NCI-H187 treated with DMSO at 0.1 percent for 48 hours (cell line): ENCODE results near the gene PBLD.

Experiments used
- DNase-seq: peaks from one replicate; lab custom pipeline; 2025; lab: John Stamatoyannopoulos, UW

Gene PBLD

GRCh38 chr10:68332259-68333057 lies at the start of gene PBLD:
PBLD (minus strand) TSS chr10:68332928; CDS start chr10:68306844, 26,084 bp downstream.
- DNase-seq: peak; percentile 25

DNA sequence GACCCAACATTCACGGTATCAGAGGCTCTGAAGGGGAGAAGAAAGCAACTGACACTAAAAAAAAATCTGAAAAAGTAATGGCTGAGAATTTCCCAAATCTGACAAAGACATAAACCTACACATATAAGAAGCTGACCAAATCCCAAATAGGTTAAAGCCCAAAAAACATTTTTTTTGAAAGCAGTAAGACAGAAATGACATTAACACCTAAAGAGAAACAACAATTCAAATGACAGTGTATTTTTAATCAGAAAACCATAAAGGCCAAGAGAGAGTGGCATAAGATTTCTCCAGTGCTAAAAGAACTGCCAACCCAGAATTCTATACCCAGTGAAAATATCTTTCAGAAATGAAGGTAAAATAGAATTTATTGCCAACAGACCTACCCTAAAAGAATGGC lies 38.9 kb upstream of the PBLD start:
- DNase-seq: no peak

GRCh38 chr10:68367121-68367520 lies 34.4 kb upstream of the PBLD start:
- no peak for DNase-seq

- no peak for DNase-seq
These were observed 33.9 kb upstream of the PBLD start for GRCh38 chr10:68366600-68366999.

DNA sequence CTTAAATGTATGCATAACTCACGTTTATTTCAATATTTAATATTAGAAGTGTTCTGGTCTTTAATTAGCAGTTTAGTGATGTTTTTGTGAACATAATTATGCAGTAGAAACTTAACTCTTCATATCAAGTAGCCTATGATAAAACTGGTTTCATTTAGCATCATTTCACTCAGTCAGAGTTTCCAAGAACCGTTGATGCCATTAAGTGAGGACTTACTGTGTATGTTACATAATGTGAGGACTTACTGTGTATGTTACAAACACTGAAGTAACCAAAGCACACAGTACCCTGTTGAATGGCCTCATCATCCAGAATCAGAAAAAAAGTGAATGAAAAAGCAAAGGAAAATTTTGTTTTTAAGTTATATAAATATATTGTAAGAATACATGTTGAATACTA lies 32.9 kb upstream of the PBLD start:
- DNase-seq: no peak

GRCh38 chr10:68364101-68364886 lies 31.6 kb upstream of the PBLD start:
- no peak for DNase-seq

- DNase-seq: no peak
These were observed 29.9 kb upstream of the PBLD start for GRCh38 chr10:68362590-68362989.

DNA sequence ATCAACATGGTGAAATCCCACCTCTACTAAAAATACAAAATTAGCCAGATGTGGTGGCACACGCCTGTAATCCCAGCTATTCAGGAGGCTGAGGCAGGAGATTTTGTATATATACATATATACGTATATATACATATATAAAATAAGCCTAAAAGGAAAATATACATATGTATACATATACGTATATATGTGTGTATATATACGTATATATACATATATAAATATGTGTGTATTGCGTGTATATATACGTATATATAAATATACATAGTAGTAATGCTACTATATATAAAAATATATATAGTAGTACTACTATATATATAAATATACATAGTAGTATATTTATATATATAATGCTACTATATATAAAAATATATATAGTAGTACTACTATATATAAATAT lies 26.5 kb upstream of the PBLD start:
- no peak for DNase-seq

- DNase-seq: no peak
These were observed 20.8 kb upstream of the PBLD start for GRCh38 chr10:68353537-68353936.

- DNase-seq: no peak
These were observed 15.6 kb upstream of the PBLD start for GRCh38 chr10:68348265-68348741.

DNA sequence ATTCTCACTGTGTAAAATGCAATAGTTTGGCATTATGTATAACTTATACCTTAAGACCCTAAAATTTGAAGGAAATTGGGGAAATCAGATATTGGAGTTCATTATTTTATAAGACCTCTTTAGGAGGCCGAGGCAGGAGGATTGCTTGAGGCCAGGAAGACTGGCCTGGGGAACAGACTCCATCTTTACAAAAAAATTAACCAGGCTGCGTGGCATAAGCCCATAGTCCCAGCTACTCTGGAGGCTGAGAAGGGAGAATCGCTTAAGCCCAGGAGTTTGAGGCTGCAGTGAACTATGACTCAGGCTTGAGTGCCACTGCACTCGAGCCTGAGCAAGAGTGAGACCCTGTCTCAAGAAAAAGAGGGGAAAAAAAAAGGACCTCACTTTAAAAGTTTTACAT lies 14.0 kb upstream of the PBLD start:
- DNase-seq: no peak

DNA sequence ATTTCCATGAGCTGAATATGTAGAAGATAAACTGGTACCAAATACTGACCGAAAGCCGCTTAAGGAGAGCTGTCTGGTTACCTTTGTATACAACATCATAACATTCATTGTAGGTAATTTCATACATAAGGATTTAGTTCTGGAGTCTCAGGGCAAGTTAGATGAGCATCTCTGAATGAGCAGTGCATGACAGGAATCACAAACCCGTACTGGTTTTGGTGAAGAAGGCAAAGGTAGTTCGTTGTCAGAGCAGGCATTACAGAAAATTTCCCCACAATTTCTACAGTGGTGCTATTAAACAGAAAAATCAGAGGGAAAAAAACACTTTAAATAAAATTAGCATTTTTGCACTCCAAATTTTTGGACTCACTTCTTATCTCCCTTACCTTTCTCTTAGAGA lies 12.9 kb upstream of the PBLD start:
- DNase-seq: no peak

GRCh38 chr10:68342909-68343516 lies 10.3 kb upstream of the PBLD start:
- DNase-seq: no peak

DNA sequence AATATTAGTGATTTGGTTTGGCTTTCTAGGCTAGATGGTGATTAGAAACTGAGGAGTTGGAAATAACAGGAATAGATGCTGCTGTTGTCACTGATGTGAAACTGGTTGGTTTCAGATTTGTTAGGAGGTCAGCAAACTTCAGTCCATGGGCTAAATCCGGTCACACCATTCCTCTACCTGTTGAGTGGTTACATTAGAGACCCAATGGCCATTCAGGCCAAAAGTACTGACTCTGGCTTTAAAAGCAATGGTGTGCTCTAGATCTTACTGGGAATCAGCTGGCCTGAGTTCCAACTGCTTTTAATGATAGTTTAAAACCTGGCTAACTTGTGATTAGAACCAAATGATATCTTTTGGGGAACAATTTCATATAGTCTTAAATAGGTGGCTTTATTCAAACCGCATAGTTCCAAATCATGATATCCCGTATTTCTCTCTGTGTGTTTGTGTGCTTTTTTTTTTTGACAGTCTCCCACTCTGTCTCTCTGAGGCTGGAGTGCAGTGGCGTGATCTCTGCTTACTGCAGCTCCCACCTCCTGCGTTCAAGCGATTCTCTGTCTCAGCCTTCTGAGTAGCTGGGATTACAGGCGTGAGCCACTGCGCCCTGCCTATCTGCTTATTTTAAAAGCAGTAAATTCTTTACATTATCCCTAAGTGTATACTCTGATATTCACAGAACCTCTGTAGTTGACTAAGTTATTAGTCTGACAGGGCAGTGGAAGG lies 7.8 kb upstream of the PBLD start:
- no peak for DNase-seq

DNA sequence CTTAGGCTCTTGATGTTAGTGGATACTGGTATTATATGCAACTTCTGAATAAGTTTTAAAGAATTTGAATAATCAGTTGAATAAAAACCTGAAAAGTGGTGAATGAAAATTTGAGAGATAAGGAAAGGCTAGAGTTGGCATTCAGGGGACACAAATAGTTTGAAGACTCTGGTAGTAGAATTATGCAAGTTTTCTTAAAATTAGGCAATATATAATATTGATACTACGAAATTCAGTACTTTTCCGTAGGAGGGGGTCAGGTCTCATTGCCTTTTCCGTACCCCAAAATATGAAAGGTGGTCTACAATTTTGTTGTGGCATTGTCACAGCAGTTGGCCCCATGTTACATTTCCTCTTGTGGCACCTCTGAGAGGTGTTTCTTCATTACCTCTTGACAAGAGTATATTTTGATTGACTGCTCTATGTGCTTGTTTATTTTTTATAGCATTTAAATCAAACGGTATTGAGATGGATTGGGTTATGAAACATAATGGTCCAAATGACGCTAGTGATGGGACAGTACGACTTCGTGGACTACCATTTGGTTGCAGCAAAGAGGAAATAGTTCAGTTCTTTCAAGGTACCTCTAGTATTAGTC lies 4.1 kb upstream of the PBLD start:
- no peak for DNase-seq

DNA sequence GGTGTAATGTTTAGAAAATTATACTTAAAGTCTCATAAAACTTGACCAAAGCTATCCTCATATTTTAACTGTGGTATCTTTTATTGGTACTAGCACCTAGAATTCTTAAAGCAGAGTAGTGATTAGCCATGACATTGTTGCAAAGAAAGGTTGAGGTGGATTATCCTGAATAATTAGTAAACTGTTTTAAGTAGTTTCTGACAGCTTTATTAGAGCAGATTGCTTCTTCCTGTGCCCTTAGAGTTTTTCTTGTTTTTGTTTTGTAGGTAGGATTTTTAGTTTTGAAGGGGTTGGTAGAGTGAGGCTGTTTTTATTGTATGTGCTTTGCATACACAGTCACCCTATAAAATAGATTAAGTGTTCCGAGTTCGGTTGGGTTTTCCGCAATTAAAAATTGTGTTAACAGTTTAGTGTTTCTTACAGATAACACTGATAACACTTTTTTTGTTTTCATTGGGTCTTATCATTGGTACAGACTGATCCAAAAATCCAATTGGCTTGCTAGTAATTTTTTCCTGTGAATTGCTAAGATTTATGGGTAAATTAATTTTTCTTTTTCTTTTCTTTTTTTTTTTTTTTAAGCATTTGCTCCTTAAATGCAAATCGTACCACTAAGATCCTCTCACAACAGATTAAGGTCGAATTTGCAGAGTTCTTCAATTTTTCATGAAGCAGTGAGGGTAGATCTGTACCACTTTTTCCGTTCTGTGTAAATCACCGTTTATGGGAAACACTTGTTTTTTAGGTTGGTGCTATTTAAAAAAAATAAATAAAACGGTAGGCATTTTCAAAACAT lies 2.1 kb upstream of the PBLD start:
- DNase-seq: no peak

DNA sequence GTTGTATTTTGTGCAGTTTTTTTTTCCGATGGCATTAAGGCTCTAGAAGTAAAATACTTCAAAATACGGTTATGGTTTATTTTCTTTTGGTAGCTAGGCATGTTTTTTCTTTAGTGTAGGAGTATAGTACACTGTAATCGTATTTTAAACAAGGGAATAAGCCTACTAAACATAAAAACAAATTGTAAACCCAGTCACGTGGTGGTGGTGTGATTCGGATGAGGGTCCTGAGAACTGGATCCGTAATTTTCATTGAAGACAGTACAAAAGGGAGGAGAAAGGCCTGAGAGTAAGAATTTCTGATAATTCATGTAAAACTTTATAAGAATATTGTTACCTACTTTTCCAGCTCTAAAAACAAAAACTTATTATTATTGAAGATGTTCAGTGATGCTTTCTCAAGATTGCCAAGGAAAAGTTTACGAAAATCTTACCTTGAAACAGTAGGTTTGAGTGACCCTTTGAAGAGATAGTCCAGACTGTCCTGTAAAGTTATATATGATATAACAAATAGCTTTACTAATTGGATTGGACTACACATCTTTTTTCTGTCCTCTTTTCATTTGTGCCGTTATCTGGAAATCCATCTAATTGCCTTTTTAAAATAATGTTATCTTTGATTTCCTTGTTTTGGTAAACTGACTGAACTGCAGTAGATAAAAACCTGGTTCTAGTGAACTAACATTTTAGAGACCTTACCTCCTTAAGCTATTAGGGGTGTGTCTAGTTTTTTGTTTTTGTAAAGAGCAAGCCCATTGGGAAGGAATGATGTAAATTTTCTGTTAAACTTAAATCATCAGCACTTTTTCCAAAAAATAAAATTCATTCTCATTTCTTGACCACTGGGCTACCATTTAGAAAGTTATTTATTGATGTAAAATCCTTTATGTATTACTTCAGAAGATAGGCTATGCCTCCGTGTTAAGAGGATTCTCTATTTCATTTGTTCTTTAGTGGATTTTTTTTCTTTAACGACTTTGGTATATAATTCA lies 1.0 kb upstream of the PBLD start:
- no peak for DNase-seq

- DNase-seq: no peak
These were observed 299 bp upstream of the PBLD start for GRCh38 chr10:68333058-68333395.

DNA sequence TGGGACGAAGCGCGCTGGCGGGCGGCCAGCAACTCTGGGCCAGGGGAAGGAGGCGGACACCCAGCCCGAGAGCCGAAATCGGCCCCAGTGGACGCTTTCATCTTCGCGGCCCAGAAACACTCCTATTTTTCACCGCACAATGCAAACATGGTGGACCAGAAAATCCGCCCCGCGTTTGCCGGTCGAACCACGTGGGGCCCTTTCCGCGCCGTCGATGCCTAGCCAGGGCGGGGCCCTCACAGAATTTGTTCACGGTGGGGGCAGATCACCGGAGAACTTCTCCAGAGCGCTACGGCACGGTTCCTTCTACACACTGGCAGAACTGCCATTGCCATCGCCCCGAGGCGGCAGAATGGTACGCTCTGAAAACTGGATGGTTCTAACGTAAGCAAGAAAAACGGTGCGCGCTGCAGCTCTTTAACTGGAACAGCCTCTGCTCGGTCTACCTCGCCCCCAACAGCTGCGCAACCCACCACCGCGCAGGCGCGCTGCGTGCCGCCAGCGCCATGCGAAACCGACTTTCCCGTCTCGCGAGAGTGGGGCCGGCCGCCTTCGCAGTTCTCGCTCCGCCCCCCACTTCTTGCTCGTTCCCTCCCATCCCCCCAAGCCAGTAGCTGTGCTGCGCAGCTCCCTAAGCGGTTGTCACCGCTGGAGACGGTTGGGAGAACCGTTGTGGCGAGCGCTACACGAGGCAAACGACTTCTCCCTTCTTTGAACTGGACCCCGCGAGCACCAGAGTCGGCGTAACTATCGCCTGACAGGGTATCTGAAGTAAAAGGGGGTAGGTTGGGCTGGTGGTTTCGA lies 1.1 kb downstream of the PBLD start, which contains the start of gene HNRNPH3:
Gene HNRNPH3, plus strand, starts transcription at position 610 of the 804 bp plus-strand sequence. CDS start 5,158 bp downstream, outside the sequence.
- DNase-seq: peak; percentile 56
